A549 (cell line): ENCODE data around the gene EBF4. TPM values are rescaled to one million over a fixed set of nuclear protein-coding genes. Genes with fewer than 3 reads are reported as not detected.

Experiments
- ATAC-seq, 2 experiments: fragments of 200-7000 bp in 1 of 2; fragments of >200 bp in 1 of 2; cut with Nextera tagmentation in 1 of 2; cut with Tn5 transposase in 1 of 2; 3 replicates each; pipeline versions ENCODE4 v1.8.0 to v1.9.1; 2018 to 2020; ENCODE audit warnings: mild to moderate bottlenecking in 1 of 2, moderate library complexity in 1 of 2
- CTCF ChIA-PET: fragments of 300-600 bp; sonication (Branson Sonifier 250); formaldehyde crosslinking; extraction: SDS; loops from one replicate; lab custom pipeline; 2021; ENCODE audit warnings: antibody characterized with exemption, inconsistent platforms; lab: Yijun Ruan, JAX
- POLR2A ChIA-PET: fragments of 350-600 bp; formaldehyde crosslinking; extraction: SDS; loops from one replicate; lab custom pipeline; 2021; ENCODE audit warnings: antibody characterized with exemption, inconsistent platforms; lab: Yijun Ruan, JAX
- DNase-seq, 2 experiments: peaks; one replicate each; pipeline versions ENCODE4 v3.0.0 to v3.0.0-alpha.2; 2011 to 2016; ENCODE audit warnings: low read depth in 1 of 2, low spot score in 1 of 2
- FAIRE-seq: peaks from 2 replicates; lab custom pipeline; 2011; peaks lifted over from hg19 to GRCh38; lab: Jason Lieb, UNC
- H3K27ac ChIP-seq, 2 experiments: fragments of >200 bp; sonication (Bioruptor Twin); formaldehyde crosslinking; 3 replicates each; pipeline ENCODE4 v1.5.1; 2016 to 2017
- H3K4me1 ChIP-seq: fragments of >200 bp; sonication (Bioruptor Twin); formaldehyde crosslinking; 3 replicates; pipeline ENCODE4 v1.6.1; 2016
- H3K4me2 ChIP-seq: fragments of >200 bp; sonication (Bioruptor Twin); formaldehyde crosslinking; 3 replicates; pipeline ENCODE4 v1.6.1; 2016
- H3K4me3 ChIP-seq: fragments of >200 bp; sonication (Bioruptor Twin); formaldehyde crosslinking; 3 replicates; pipeline ENCODE4 v1.5.1; 2016
- H3K9me3 ChIP-seq: fragments of >200 bp; sonication (Bioruptor Twin); formaldehyde crosslinking; 3 replicates; pipeline ENCODE4 v1.6.1; 2016
- ATOH8 ChIP-seq: fragments of 250-450 bp; sonication (Bioruptor Pico); IDR thresholded peaks from 2 replicates; pipeline ENCODE4 v1.5.0; 2020; ENCODE audit warnings: low read depth, mild to moderate bottlenecking, moderate library complexity
- BHLHE40 ChIP-seq: IDR thresholded peaks from 2 replicates; pipeline ENCODE4 v1.6.1; 2012; ENCODE audit warnings: low read depth, low read length, inconsistent platforms
- EP300 ChIP-seq, 2 experiments: fragments of >200 bp; sonication (Bioruptor Twin); formaldehyde crosslinking; IDR thresholded peaks; 2 replicates in 1 of 2; 3 replicates in 1 of 2; pipeline ENCODE4 v1.6.1; 2016 to 2017
- ESRRA ChIP-seq: fragments of 150-350 bp; IDR thresholded peaks from 2 replicates; pipeline ENCODE4 v1.6.1; 2014; ENCODE audit warnings: mild to moderate bottlenecking, low read length, borderline replicate concordance
- FOSL2 ChIP-seq, 2 experiments: fragments of 450-650 bp in 1 of 2; fragments of >200 bp in 1 of 2; sonication (Bioruptor Twin) in 1 of 2; formaldehyde crosslinking; IDR thresholded peaks; 2 replicates each; pipeline versions ENCODE4 v1.5.0 to v1.6.1; 2016 to 2020; ENCODE audit warnings: mild to moderate bottlenecking in 1 of 2, moderate library complexity in 1 of 2
- HDAC2 ChIP-seq: fragments of 200-600 bp; sonication (generic); IDR thresholded peaks from 2 replicates; pipeline ENCODE4 v1.6.1; 2016
- HES2 ChIP-seq: fragments of >200 bp; sonication (Bioruptor Twin); formaldehyde crosslinking; IDR thresholded peaks from 2 replicates; pipeline ENCODE4 v1.6.1; 2016
- HMGXB4 ChIP-seq: fragments of 250-450 bp; sonication (Bioruptor Pico); IDR thresholded peaks from 2 replicates; pipeline ENCODE4 v1.5.0; 2021; ENCODE audit warnings: mild to moderate bottlenecking, moderate library complexity, borderline replicate concordance
- KDM1A ChIP-seq: fragments of 200-600 bp; sonication (generic); IDR thresholded peaks from 2 replicates; pipeline ENCODE4 v1.6.1; 2016; ENCODE audit warnings: low read depth, mild to moderate bottlenecking
- MAX ChIP-seq: IDR thresholded peaks from 2 replicates; pipeline ENCODE4 v1.6.1; 2012
- MYC ChIP-seq: IDR thresholded peaks from 2 replicates; pipeline ENCODE4 v1.6.1; 2012; ENCODE audit warnings: mild to moderate bottlenecking, inconsistent platforms, low read length, improper control_type of control experiment, borderline replicate concordance
- NFE2L2 ChIP-seq: fragments of 150-350 bp; conservative IDR thresholded peaks from 2 replicates; pipeline ENCODE4 v1.6.1; 2014; ENCODE audit warnings: low read length
- POLR2AphosphoS2 ChIP-seq: conservative IDR thresholded peaks from 2 replicates; pipeline ENCODE4 v1.6.1; 2012; ENCODE audit warnings: low read length, improper control_type of control experiment, inconsistent platforms
- REST ChIP-seq: fragments of 200-600 bp; sonication (generic); IDR thresholded peaks from 2 replicates; pipeline ENCODE4 v1.6.1; 2016; ENCODE audit warnings: antibody characterized with exemption, mild to moderate bottlenecking, moderate library complexity
- RNF2 ChIP-seq: fragments of 200-600 bp; sonication (generic); IDR thresholded peaks from 2 replicates; pipeline ENCODE4 v1.6.1; 2016; ENCODE audit warnings: low read depth, mild to moderate bottlenecking, antibody characterized with exemption, moderate library complexity, borderline replicate concordance
- TFCP2L1 ChIP-seq: fragments of 250-450 bp; sonication (Bioruptor Pico); IDR thresholded peaks from 2 replicates; pipeline ENCODE4 v1.5.0; 2021; ENCODE audit warnings: mild to moderate bottlenecking
- ZFP36 ChIP-seq: fragments of 450-650 bp; IDR thresholded peaks from 2 replicates; pipeline ENCODE4 v1.6.1; 2014; ENCODE audit warnings: borderline replicate concordance; ENCODE audit not compliant: partially characterized antibody
- WGBS: methylation state at CpG from one replicate; pipeline ENCODE4 v1.1.6; 2017; ENCODE audit errors: missing lambda C conversion rate; 5-methylcytosine and 5-hydroxymethylcytosine counted together
- polyA plus RNA-seq, 4 experiments: library from polyadenylated mRNA; depleted of rRNA in 3 of 4; stranded (reverse); fragments of >200 nt; fragmentation: RNase III in 1 of 4; extraction: RNeasy Plus Mini Kit Qiagen cat#74134 plus additional on column Dnase treatment in 1 of 4; gene quantifications; 2 replicates in 3 of 4; 3 replicates in 1 of 4; pipeline ENCODE4 v1.2.3, GENCODE V29; 2011 to 2017

Gene EBF4
- polyA plus RNA-seq, 2 of the 4 experiments (the other 2 are of a cell fraction): 2.2 to 3.2 TPM

- no peak for TF ChIP-seq TFCP2L1 (CRISPR knock-in tag)
- no peak for TF ChIP-seq ESRRA
- TF ChIP-seq REST: no peak
- TF ChIP-seq RNF2: no peak
- TF ChIP-seq MYC: no peak
- no peak for TF ChIP-seq ZFP36
- no peak for TF ChIP-seq FOSL2 (IDR thresholded peaks at IDR 0.05)
- TF ChIP-seq FOSL2 (CRISPR knock-in tag; IDR thresholded peaks at IDR 0.05): no peak
- no peak for TF ChIP-seq NFE2L2
- TF ChIP-seq HDAC2: no peak
- no peak for TF ChIP-seq KDM1A
- TF ChIP-seq ATOH8: no peak
- no peak for TF ChIP-seq HES2
- no peak for TF ChIP-seq MAX
- TF ChIP-seq HMGXB4 (CRISPR knock-in tag): no peak
- TF ChIP-seq EP300 (IDR thresholded peaks at IDR 0.05): no peak
- H3K4me2 ChIP-seq: no peak overlapping the region
- H3K4me1 ChIP-seq: no peaks in the 10 kb centered on the region
- FAIRE-seq (no peak), DNase-seq (no peak), ATAC-seq (no peak)
- 26% methylated on average over 17 of the region's 23 CpGs for WGBS
- H3K4me3 ChIP-seq: no peak overlapping the region
- POLR2A ChIA-PET: interaction anchor here (0.7 to 1.2 kb wide), 2 partner anchors 45 to 46 kb away, joined by 3 read pairs; partner anchors contain the start of genes PCED1A and VPS16
- CTCF ChIA-PET: interaction anchor here (0.5 to 3.0 kb wide), 5 partner anchors 27 to 207 kb away, joined by 3 to 8 read pairs (median 5); no protein-coding TSS in a partner anchor
- H3K27ac ChIP-seq: no peak overlapping the region
- no peaks in the 10 kb centered on the region for H3K9me3 ChIP-seq
Measured at GRCh38 chr20:2794202-2794748, 101.7 kb downstream of the EBF4 start.

GRCh38 chr20:2794866-2795447, 102.4 kb downstream of the EBF4 start:
- ChIA-PET CTCF (interaction anchor here (0.5 to 3.0 kb wide), 6 partner anchors 26 to 460 kb away, joined by 3 to 8 read pairs (median 4); no protein-coding TSS in a partner anchor), POLR2A (interaction anchor here (0.7 to 1.2 kb wide), 3 partner anchors 45 to 80 kb away, joined by 3 read pairs; partner anchors contain the start of genes PCED1A and VPS16)
- DNase-seq (no peak), FAIRE-seq (no peak), ATAC-seq (no peak)
- no peak overlapping the region for H3K27ac ChIP-seq
- H3K4me3 ChIP-seq: no peak overlapping the region
- TF ChIP-seq BHLHE40 (no peak), ESRRA (no peak), POLR2AphosphoS2 (no peak)
- WGBS: 34% methylated on average over 11 of the region's 11 CpGs
- no peak overlapping the region for H3K4me2 ChIP-seq
- H3K4me1 ChIP-seq: no peaks in the 10 kb centered on the region
- no peaks in the 10 kb centered on the region for H3K9me3 ChIP-seq
